A172 (cell line): Measurements from ENCODE around the gene ACKR4. TPM values are rescaled to one million over a fixed set of nuclear protein-coding genes. Genes with fewer than 3 reads are reported as not detected.
A peak's percentile ranks its signal among the peaks of the same experiment; 100 is the strongest.
"Not testable (repeated sequence)": the region's sequence is repeated elsewhere in the genome, so short reads cannot be mapped to it uniquely, and the experiment has no call there.

ENCODE experiments used
- DNase-seq: peaks from one replicate; pipeline ENCODE4 v3.0.0-alpha.2; 2015; ENCODE audit warnings: low spot score
- total RNA-seq: library from RNA; depleted of rRNA; stranded (reverse); fragments of >200 nt; shearing (Covaris generic); gene quantifications from 2 replicates; pipeline ENCODE4 v1.2.3, GENCODE V29; 2014; rRNA removed

Gene ACKR4
- total RNA-seq: not detected in 2 replicates

DNA sequence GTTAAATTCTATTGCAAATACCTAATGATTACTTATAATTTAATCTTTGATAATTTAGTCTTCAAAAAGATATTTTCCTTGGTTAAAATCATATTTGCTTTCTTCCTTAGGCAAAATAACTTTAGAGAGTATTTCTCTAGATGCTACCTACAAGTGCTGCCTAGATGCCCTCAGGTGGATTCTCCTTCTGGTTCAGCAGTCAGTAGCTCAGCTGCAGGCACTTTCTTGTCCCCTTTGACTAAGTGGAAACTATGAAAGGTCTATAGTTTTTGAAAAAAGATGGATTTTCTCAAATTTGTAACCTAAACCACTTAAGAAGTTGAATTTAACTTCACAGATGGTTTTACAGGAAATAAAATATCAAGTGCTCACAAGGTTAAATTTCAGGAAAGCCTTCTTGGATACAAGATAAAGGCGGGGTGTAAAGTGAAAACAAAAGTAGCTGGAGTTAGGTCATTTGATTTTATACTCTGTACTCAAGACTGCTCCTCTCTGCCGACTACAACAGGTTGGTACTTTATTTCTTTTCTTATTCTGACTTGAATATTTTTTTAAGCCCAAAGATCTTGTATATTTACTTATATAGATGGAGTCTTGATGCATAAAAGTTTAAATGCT lies at the start of gene ACKR4:
TSS of gene ACKR4 (plus strand) at position 455 of the 618 bp plus-strand sequence. CDS start 3,128 bp downstream, outside the sequence.
- no peak for DNase-seq

DNA sequence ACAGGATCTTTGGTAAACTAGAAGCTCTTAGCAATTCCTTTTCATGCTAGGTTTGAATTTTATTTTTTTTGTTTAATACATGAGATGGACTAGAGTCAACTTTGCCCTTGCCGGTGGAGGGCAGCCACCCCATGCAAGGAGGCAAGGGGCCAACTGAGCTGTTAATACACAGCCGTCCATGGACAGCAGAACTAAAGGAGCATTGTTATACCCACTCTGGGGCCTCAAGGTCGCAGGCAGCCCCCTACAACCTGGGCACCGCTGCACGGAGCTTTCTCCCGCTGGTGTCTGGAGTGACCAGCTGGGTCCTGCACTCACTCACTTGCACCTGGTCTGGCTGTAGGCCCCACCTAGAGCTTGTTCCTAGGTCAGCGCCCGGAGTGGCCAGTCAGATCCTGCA lies 47.9 kb upstream of the ACKR4 start:
- DNase-seq: no peak

DNA sequence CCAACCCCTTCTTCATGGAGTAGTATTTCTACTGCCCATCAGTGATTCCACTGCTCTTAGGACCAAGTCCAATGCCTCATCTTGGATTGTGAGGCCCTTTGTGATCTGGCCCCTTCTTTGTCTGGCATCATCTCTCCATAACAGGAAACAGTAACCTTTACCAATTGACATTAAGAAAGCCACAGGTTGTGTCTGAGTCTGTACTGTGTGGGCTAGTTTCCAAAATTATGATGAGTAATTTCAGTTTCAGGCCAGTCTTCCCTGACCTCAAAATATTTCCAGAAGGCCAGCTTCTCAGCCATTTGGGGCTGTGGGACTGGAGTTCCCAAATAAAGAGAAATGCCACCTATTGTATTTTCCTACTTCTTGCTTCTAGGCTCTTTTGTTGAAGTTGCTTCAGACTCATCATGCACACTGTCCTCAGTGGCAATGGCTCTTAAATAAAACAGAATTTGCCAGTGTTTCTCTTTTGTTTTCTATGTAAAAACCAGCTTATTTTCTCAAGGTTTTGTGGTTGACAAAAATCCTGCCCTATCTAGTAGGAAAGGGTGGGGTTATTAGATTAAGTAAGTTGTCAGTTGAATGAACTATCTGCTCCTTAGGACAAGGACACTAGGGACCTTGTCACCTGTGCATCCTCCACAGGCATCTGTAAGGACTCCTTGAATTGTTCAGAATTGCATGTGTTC lies 47.0 kb upstream of the ACKR4 start:
- peak; percentile 63 for DNase-seq

DNA sequence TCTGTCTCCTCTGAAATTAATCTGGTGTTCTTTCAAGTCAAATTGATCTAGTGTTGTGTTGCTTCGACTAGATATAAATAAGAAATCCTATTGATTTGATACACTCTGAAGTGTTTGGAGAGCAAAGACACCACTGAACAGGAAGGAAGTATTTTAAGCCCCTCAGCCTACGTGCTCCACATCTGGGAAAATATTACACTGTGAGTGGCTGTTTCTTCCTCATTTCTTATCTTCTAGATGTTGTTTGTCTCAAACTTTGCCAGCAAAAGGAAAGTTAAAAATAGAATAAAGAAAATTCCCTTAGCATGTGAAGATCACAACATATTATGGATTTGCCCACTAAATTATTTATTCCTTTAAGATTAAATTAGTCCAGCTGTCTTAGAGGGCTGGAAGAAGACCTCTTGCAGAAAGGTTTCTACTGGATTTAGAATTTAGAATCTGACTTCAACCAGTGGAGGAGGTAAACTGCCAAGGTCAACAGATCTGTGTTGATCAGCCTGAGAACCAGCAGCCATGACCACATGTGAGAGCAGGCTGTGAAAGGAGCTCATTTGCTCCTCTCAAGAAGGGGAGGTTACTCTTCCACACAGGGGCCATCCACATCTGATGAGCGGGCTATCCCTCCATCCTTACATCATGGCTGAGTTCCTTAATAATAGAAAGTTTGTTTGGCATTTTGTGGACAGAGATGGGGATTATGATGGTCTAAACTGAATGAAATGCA lies 46.3 kb upstream of the ACKR4 start:
- no peak for DNase-seq

DNA sequence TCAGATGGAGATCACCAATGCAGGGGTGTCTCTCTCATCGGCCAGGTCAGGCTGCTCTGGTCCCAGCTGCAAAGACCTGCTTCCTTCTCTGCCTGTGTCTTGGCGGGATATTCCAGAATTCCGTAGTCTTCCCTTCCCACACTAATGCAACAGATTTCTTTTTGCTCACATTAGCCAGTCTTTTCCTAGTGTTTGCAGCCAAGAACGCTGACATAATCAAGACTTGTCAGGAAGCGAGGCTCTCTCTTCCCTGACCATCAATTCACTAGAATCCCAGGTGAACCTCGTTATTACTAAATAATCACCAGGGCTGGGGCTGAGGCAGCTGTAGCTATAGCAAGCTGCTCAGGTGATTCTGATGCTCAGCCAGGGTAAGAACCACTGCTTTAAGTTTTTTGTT lies 43.2 kb upstream of the ACKR4 start:
- no peak for DNase-seq

DNA sequence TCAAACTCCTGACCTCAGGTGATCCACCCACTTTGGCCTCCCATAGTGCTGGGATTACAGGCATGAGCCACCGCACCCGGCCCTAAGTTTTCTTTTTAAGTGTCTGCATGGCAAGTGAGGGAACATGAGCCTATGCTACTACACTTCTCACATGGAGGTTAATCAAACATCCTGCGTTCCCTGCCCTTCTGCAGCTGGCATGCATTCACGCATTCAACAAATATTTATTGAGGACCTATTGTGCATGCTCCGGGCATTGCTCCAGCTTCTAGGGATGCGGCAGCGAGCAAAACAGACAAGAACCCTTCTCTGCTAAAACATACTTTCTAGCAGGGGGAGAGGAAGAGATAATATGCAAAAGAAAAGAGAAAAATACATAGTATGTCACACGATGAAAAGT lies 42.6 kb upstream of the ACKR4 start:
- no peak for DNase-seq

DNA sequence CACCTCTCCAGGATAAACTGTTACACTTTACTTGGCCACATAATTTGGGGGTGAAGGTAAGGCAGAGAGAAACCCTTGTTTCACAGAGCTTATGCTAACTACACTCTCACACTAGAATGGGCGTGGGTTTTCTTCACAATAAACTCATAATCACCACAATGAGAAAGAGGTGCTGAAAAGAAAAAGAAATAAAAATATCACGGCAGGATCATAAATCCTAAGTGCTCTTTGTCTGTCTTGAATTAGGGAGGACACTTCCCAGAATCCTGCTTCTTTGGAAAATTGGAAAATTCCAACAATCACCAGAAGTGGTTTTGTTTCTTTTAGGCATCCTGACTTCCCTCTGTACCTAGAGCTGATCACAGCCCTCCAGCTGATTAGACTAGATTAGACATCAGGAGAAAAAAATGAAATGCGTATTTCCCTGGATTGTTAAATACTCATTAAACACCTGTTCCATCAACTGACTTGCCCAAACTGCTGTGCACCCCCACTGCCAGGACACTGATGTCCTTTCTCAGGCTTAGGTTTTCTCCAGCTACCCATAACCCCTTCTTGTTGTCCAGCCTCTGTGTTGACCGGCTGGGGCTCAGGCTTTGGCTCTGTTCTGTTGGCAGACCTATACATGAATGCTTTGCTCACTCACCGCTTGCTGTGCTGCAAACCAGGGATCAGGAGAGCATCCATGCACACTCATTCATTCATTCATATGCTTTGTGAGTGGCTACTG lies 41.6 kb upstream of the ACKR4 start:
- no peak for DNase-seq

DNA sequence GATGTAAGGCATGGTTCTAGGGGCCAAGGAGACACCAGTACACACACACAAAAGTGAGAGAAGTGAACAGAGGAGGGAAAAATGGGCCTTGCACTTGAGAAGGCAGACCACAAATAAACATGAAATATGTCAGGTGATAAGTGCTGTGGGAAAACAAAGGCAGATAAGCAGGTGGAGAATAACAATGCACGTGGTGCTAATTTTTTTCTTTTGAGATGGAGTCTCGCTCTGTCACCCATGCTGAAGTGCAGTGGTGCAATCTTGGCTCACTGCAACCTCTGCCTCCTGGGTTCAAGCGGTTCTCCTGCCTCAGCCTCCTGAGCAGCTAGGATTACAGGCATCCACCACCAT lies 41.1 kb upstream of the ACKR4 start:
- DNase-seq: not testable (repeated sequence)

DNA sequence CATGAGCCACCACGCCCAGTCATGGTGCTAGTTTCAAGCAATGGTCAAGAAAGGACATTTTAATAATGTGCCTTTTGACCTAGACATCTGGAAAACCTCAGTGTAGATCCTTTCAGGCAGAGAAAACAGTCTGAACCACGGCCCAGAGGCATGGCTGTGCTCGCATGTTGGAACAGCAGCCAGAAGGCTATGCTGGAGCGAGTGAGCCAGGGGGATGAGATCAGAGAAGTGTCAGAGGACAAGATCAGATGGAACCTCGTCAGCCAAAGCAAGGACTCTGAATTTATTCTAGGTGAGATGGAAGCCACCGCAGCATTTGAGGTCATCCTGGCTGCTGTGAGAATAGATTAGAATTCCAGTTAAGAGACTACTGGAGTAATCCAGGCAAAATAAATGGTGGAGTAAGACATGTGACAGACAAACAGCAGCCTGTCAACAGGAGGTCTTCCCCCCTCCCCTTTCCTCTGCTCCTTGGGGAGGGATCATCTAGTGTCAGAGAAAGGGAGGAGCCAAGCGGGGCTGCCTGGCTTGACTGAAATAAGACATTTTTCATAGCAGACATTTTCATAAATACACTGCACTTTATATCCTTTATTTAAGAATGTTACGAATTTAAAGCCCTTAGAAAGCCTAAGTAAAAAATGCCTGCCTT lies 40.4 kb upstream of the ACKR4 start:
- DNase-seq: no peak

DNA sequence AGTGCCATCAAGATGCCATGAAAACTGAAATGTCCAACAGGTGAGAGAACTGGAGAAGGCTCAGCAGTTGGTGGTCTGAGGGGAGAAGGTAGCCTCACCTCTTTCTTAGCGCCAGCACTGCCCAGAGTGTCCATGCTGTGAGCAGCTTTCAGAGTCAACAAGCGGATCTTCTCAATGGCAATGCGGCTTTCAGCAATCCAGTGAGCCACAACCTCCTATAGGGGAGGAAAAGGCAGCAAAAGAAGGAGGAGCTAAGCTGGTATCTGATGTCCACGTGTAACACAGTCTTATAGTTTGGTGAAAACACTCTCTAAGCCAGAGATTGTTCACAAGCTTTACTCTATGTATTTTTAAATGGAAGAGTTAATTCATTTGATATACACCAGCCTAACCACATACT lies 36.1 kb upstream of the ACKR4 start:
- no peak for DNase-seq

DNA sequence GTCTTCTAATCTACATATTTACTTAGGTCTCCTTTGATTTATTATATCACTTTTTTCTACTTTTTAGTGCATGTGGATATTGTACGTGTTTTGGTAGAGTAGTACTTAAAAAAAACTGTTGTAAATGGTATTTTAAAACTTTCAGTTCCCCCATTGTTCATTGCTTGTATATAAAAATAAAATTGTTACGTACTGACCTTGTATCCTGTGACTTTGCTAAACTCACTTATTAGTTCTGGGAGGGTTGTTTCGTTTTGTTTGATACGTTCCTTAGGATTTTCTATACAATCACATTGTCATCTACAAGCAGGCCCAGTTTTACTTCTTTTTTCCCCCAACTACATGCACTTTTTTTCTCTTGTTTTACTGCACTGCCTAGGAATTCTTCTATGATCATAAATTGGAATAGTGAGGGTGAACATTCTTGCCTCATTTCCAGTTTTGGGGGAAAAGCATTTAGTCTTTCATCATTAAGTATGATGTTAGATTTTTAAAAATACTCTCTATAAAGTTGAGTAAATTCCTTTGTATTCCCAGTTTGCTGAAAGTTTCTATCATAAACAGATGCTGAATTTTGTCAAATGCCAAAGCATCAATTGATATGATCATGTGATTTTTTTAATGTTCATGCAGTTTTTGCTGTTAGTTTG lies 33.5 kb upstream of the ACKR4 start:
- DNase-seq: no peak

DNA sequence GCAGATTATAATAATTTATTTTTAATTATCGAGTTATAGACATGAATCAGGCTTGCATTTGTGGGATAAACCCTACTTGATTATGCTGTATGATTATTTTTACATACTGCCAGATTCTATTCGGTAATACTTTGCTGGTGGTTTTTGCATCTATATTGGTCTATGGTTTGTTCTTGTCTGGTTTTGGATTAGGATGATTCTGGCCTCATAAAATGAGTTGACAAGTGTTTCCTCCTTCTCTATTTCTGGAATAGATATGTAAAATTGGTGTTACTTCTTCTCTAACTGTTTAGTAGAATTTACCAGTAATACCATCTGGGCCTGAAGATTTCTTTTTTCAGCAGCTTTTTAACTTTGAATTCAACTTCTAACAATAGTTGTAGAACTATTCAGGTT lies 33.0 kb upstream of the ACKR4 start:
- DNase-seq: no peak

DNA sequence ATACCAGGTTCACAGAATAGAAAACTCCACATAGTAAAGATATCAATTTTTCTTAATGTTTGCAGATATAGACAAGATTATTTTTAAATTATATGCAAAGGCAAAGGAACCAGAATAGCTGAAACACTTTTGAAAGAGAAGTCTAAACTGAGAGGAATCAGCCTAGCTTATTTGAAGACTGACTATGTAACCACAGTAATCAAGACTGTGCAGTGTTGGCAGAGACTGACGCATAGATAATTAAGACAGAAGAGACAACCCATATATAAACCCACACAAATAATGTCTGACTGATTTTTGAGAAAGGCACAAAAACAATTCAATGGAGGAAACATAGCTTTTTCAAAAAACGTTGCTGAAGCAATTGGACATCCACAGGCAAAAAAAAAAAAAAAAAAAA lies 28.6 kb upstream of the ACKR4 start:
- DNase-seq: no peak

DNA sequence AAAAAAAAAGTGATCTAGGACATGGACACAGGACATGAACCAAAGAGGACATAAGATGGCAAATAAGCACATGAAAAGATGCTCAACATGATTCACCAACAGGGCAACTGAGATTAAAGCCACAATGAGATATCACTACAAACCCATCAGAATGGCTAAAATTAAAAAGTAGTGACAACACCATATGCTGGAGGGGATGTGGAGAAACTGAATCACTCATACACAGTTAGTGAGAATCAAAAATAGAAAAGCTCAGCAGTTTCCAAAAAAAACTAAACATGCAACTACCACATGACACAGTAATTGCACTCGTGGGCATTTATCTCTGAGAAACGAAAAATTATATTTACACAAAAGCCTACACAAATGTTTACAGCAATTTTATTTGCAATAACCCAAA lies 27.9 kb upstream of the ACKR4 start:
- DNase-seq: no peak

DNA sequence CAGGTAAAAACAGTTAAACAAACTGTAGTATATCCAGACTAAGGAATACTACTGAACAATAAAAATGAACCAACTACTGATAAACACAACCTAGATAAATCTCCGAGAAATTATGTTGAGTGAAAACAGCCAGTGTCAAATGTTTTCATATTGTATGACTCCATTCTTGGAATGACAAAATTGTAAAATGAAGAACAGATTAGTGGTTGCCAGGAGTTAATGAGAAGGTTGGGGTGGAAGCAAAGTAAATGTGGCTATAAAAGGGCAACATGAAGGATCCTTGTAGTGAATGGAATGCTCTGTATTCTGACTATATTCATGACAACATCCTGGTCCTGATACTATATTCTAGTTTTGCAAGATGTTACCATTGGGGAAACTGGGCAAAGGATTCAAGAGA lies 27.5 kb upstream of the ACKR4 start:
- DNase-seq: no peak

DNA sequence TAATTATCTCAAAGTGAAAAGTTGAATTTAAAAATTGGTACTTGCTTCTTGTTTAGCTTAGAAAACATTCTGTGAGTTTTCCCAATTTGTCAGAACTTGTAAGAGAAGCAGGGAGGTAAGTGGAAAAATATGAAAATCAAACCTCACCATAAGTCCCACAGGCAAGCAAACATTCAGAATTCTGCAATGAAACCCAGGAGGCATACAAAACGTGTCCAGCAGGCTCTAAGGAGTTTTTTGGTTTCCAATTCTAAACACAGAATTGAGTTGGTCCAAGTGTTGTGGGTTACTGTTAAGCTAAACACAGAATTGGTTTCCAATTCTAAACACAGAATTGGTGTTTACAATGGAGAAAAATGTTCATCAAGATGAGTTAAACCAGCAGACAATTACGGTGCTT lies 27.1 kb upstream of the ACKR4 start:
- no peak for DNase-seq

DNA sequence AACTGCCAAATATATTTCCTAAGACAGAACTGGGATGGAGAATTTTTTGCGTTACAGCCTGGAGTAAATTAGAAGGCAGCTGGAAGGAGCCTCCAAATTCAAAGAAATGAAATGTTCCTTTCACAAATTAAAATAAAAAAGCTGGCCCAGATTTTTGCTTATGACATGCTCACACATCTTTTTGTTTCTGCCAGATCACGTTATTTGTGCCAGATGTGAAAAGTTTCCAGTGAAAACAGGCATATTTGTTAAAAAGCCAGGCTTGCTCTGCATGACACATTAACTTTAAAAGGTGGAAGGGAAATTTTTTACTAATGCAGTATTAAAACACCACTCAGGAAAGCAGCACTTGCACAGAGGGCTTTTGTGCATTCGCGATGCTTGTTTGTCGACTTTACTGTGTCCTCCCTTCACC lies 23.3 kb upstream of the ACKR4 start:
- DNase-seq: no peak

DNA sequence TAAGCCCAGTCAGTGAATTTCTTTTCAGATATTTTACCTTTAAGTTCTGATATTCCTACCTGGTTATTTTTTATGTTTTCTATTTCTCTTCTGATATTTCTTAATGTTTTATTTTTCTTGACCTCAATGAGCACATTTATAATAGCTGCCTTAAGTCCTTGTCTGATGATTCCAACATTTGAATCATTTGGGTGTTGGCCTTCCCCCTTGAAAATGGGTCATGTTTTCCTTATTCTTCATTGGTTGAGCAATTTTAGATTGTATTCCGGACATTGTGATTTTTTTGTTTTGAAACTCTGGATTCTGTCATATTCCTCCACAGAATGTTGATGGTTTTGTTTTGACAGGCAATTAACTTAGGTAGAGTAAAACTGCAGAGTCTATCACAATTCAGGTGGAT lies 9.7 kb upstream of the ACKR4 start:
- DNase-seq: no peak

DNA sequence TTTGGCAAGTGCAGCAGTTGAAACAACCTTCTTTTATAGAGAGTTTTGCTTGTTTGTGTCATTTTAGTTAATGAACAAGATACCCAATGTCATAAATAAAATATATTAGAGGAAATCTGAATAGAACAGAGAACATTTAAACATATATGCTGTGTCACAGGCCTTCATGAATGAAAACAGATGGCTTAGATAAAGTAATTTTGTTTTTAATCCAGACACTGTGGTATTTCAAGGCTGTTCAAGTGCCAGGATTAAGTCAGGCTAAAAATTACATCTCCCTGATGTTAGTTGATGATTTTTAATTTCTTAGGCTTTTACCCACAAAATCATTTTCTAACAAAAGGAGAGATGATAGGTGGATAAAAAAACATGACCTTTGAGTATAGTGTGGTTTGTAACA lies 4.9 kb upstream of the ACKR4 start:
- DNase-seq: no peak

DNA sequence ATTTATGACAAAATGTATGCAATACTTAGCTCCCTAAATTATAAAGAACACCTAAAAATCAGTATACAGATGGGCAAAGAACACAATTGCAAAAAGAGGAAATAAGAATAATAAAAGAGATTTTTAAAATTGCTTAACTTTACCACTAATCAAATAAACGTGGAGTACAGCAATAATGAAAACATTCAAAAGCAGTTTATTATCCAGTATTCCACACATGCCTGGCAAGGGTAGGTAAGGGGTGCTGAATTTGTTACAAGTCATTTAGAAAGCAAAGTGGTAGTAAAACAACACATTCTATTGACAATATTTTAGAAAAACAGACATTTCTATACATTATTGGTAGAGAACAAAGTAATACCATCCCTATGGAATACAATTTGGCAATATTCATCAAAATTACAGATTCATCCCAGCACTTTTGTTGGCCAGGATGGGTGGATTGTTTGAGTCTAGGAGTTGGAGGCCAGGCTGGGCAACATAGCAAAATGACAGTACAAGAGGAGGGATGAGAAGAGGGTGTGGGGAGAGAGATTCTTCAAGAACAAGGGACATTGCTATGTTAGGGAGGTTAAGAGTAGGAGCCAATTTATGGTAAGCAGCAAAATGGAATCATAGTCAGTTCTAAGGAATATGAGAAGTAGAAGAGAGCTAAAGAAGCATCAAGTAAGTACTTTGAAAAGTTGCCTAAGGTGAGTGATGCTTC lies 3.7 kb upstream of the ACKR4 start:
- no peak for DNase-seq

DNA sequence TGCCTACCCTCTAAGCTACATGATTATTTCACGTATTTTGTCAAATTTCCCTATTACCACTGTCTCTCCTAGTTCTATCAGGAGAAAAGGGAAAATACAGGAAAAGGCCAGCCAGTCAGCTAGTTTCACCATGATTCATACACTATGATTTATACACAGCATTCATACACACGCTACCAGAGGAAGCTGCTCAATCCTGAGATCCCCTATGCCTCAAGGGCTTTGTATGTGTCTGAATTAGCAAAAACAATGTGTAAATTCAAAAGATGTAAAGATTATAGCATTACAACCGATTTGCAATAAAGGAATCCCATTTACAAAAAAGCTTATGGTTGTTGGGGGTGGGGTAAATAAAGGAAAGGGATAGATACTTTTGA lies 3.1 kb upstream of the ACKR4 start:
- DNase-seq: peak; percentile 75
